ENCODE results near the gene DNAI2. TPM values are rescaled to one million over a fixed set of nuclear protein-coding genes. Genes with fewer than 3 reads are reported as not detected.

Gene DNAI2
- total and polyA plus RNA-seq, 2 donors from 2014 or later: 0.22 TPM; not detected in 1

DNA sequence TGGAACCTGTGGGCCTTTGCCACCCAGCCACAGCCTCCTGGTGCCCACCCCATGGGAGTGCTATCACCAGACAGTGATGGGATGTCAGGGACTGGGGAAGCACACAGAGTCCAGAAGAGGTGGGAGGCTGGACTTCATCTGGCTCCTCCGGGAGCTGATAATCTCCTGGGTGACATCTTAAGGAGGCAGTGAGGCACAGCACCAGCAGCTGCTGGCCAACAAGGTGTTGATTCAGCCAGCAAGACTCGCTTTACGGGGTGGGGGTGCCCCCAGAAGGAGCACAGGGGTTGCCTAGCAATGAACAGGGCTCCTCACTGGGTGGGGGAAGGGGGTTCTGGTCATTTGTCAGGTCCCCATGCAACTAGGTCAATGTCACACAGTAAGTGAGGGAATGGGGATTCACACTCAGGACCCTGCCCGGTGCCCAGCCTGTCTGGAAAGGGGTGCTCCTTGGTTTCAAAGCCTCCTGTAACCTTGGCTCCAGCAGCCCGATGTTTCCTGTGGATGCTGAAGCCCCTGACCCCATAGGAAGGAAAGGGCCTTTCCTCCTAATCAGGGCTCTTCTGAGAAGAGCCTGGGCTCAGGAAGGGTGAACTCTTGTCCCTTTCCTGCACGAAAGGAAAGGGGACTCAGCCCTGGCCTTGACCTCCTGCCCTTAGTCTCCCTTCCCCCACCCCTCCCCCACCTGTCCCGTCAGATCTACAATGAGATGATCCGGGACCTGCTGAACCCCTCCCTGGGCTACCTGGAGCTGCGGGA lies 69.7 kb downstream of the DNAI2 start:
- intact Hi-C loops (cut with DNase I): no loop called here
- TF ChIP-seq, protein P1, sequence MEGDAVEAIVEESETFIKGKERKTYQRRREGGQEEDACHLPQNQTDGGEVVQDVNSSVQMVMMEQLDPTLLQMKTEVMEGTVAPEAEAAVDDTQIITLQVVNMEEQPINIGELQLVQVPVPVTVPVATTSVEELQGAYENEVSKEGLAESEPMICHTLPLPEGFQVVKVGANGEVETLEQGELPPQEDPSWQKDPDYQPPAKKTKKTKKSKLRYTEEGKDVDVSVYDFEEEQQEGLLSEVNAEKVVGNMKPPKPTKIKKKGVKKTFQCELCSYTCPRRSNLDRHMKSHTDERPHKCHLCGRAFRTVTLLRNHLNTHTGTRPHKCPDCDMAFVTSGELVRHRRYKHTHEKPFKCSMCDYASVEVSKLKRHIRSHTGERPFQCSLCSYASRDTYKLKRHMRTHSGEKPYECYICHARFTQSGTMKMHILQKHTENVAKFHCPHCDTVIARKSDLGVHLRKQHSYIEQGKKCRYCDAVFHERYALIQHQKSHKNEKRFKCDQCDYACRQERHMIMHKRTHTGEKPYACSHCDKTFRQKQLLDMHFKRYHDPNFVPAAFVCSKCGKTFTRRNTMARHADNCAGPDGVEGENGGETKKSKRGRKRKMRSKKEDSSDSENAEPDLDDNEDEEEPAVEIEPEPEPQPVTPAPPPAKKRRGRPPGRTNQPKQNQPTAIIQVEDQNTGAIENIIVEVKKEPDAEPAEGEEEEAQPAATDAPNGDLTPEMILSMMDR (IDR thresholded peaks at IDR 0.05; ENCODE audit: borderline replicate concordance, extremely low read depth, insufficient read depth): no peak
- no peaks in the 10 kb centered on the region for H3K27me3 ChIP-seq (ENCODE audit: control insufficient read depth, insufficient read depth, low read length)

DNA sequence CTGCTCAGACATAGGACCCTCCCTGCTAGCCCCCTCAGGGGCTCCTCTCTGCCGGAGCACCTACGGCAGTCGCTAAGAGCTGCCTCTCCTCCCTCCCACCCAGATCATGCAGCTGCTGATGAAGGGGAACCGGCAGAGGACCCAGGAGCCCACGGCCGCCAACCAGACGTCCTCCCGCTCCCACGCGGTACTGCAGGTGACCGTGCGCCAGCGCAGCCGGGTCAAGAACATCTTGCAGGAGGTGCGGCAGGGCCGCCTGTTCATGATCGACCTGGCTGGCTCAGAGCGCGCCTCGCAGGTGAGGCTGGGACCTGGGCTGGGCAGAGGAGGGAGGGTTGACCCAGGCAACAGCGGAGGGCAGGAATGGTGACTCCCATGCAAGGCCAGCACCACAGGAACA lies 70.6 kb downstream of the DNAI2 start:
- intact Hi-C loops (cut with DNase I): no loop called here
- H3K9ac ChIP-seq (ENCODE audit: low read length in 3 of 3): no peak overlapping the region
- no peaks in the 10 kb centered on the region for H3K27me3 ChIP-seq (ENCODE audit: control insufficient read depth, insufficient read depth, low read length)
- no peaks in the 10 kb centered on the region for H3K9me3 ChIP-seq (ENCODE audit: control insufficient read depth in 2 of 3, insufficient read depth in 1 of 3, low read length in 3 of 3)
- DNase-seq (no peak), FAIRE-seq (no peak)
- no peak overlapping the region for H3K27ac ChIP-seq (ENCODE audit: low read depth in 2 of 2, low read length in 2 of 2)
- no peaks in the 10 kb centered on the region for H3K4me1 ChIP-seq (ENCODE audit: control insufficient read depth in 2 of 3, insufficient read depth in 2 of 3, low read depth in 1 of 3, low read length in 3 of 3)
- H3K36me3 ChIP-seq (ENCODE audit: control insufficient read depth in 2 of 3, insufficient read depth in 3 of 3, low read length in 3 of 3): no peaks in the 10 kb centered on the region
- no peak overlapping the region for H3K4me3 ChIP-seq (ENCODE audit: low read length in 3 of 3)
- TF ChIP-seq, protein P1 (IDR thresholded peaks at IDR 0.05; ENCODE audit: borderline replicate concordance, extremely low read depth, insufficient read depth): no peak

More for the DNA sequence above, 69.7 kb downstream of the DNAI2 start:
- Histone ChIP-seq H3K9me3 (ENCODE audit: control insufficient read depth in 2 of 3, insufficient read depth in 1 of 3, low read length in 3 of 3) (no peaks in the 10 kb centered on the region), H3K9ac (ENCODE audit: low read length in 3 of 3) (no peak overlapping the region), H3K4me1 (ENCODE audit: control insufficient read depth in 2 of 3, insufficient read depth in 2 of 3, low read depth in 1 of 3, low read length in 3 of 3) (no peaks in the 10 kb centered on the region), H3K27ac (ENCODE audit: low read depth in 2 of 2, low read length in 2 of 2) (no peak overlapping the region), H3K4me3 (ENCODE audit: low read length in 3 of 3) (no peak overlapping the region), H3K36me3 (ENCODE audit: control insufficient read depth in 2 of 3, insufficient read depth in 3 of 3, low read length in 3 of 3) (no peaks in the 10 kb centered on the region)
- FAIRE-seq (no peak), DNase-seq (no peak)

DNA sequence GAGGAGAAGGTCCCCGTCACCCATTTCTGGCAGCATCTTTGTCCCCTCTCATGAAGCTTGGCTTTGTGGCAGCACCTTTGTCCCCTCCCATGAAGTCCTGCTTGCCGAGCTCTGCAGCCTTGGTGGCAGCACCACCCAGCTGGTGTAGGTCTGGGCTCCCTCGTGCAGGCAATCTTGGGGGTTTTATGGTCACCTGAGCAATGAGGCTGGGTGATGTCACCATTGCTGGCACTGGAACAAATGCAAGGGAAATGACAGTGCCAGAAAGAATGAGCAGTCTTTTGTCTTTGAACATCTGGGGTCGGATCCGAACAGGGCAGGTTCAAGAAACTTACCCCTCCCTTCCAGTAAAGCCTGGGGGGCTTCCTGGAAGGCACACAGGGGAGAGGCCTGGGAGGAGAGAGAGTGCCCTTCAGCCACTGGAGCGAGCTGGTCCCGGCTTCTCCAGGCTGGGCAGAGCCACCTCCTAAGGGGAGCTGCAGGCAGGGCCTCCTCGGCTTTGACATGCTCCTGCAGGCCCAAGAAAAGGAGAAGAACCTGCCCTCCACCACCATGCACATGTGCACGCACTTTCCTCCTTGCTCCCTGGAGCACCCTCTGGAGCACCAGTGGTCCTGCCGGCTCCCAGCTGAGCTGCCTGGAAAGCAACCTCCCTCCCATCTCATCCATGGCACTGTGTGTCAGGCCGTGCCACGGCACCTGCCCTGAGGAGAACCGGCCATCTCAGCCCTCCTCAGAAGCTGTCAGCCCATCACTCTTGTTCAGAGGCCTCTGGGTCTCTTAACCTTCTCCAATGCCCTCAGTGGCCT lies 71.6 kb downstream of the DNAI2 start:
- H3K4me3 ChIP-seq (ENCODE audit: low read length in 3 of 3): no peak overlapping the region
- TF ChIP-seq, protein P1 (IDR thresholded peaks at IDR 0.05; ENCODE audit: borderline replicate concordance, extremely low read depth, insufficient read depth): no peak
- no peaks in the 10 kb centered on the region for H3K36me3 ChIP-seq (ENCODE audit: control insufficient read depth in 2 of 3, insufficient read depth in 3 of 3, low read length in 3 of 3)
- intact Hi-C loops (cut with DNase I): no loop called here
- H3K27ac ChIP-seq (ENCODE audit: low read depth in 2 of 2, low read length in 2 of 2): no peak overlapping the region
- H3K4me1 ChIP-seq (ENCODE audit: control insufficient read depth in 2 of 3, insufficient read depth in 2 of 3, low read depth in 1 of 3, low read length in 3 of 3): no peaks in the 10 kb centered on the region
- FAIRE-seq (no peak), DNase-seq (no peak)
- no peaks in the 10 kb centered on the region for H3K27me3 ChIP-seq (ENCODE audit: control insufficient read depth, insufficient read depth, low read length)
- no peaks in the 10 kb centered on the region for H3K9me3 ChIP-seq (ENCODE audit: control insufficient read depth in 2 of 3, insufficient read depth in 1 of 3, low read length in 3 of 3)
- no peak overlapping the region for H3K9ac ChIP-seq (ENCODE audit: low read length in 3 of 3)

Data from kidney (tissue), 14 donors.